HL-60 (cell line): ENCODE data around the gene RAVER1.

Experiments
- DNase-seq, 2 experiments: peaks; one replicate each; pipeline ENCODE4 v3.0.0-alpha.2; 2010 to 2020; ENCODE audit warnings: low read depth in 1 of 2, low spot score in 1 of 2
- H3K27ac ChIP-seq: fragments of 250-450 bp; sonication (Bioruptor Pico); replicated peaks from 2 replicates; pipeline ENCODE4 v1.5.1; 2020; ENCODE audit warnings: mild to moderate bottlenecking, moderate library complexity
- H3K27me3 ChIP-seq: fragments of 250-450 bp; sonication (Bioruptor Pico); 2 replicates; pipeline ENCODE4 v1.5.1; 2021; ENCODE audit warnings: mild to moderate bottlenecking, moderate library complexity; ENCODE audit not compliant: insufficient read depth, poor library complexity, severe bottlenecking
- H3K4me3 ChIP-seq: replicated peaks from 2 replicates; pipeline ENCODE4 v1.5.1; 2011; ENCODE audit warnings: mild to moderate bottlenecking, control low read depth, low read length; ENCODE audit not compliant: insufficient read depth
- GABPA ChIP-seq: IDR thresholded peaks from 2 replicates; pipeline ENCODE4 v1.6.1; 2012; ENCODE audit warnings: low read depth
- POLR2AphosphoS5 ChIP-seq: IDR thresholded peaks from 2 replicates; pipeline ENCODE4 v1.6.1; 2012; ENCODE audit warnings: low read depth
- SPI1 ChIP-seq: IDR thresholded peaks from 2 replicates; pipeline ENCODE4 v1.6.1; 2012; ENCODE audit warnings: low read depth, mild to moderate bottlenecking, borderline replicate concordance
- TF ChIP-seq, protein P1 (sequence below): IDR thresholded peaks from 2 replicates; pipeline ENCODE4 v1.6.1; 2012; ENCODE audit warnings: low read depth; ENCODE audit not compliant: insufficient replicate concordance
- TF ChIP-seq, protein P2 (sequence below): IDR thresholded peaks from one replicate; pipeline ENCODE4 v1.5.1; 2011; ENCODE audit warnings: low read length, control low read depth, inconsistent platforms; ENCODE audit not compliant: insufficient read depth

The RAVER1 gene

GRCh38 chr19:10309423-10309822 lies 23.9 kb downstream of the RAVER1 start, which contains the start of gene ZGLP1:
Gene ZGLP1 (minus strand): TSS chr19:10309815.
- Histone ChIP-seq H3K27me3 (no peaks in the 10 kb centered on the region), H3K27ac (no peak within 1 kb of the TSS), H3K4me3 (no peak within 1 kb of the TSS)
- no peak for TF ChIP-seq GABPA
- DNase-seq = no peak

- no peaks in the 10 kb centered on the region for H3K27me3 ChIP-seq
- no peak for TF ChIP-seq GABPA
- TF ChIP-seq, protein P1, sequence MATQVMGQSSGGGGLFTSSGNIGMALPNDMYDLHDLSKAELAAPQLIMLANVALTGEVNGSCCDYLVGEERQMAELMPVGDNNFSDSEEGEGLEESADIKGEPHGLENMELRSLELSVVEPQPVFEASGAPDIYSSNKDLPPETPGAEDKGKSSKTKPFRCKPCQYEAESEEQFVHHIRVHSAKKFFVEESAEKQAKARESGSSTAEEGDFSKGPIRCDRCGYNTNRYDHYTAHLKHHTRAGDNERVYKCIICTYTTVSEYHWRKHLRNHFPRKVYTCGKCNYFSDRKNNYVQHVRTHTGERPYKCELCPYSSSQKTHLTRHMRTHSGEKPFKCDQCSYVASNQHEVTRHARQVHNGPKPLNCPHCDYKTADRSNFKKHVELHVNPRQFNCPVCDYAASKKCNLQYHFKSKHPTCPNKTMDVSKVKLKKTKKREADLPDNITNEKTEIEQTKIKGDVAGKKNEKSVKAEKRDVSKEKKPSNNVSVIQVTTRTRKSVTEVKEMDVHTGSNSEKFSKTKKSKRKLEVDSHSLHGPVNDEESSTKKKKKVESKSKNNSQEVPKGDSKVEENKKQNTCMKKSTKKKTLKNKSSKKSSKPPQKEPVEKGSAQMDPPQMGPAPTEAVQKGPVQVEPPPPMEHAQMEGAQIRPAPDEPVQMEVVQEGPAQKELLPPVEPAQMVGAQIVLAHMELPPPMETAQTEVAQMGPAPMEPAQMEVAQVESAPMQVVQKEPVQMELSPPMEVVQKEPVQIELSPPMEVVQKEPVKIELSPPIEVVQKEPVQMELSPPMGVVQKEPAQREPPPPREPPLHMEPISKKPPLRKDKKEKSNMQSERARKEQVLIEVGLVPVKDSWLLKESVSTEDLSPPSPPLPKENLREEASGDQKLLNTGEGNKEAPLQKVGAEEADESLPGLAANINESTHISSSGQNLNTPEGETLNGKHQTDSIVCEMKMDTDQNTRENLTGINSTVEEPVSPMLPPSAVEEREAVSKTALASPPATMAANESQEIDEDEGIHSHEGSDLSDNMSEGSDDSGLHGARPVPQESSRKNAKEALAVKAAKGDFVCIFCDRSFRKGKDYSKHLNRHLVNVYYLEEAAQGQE = no peak
- TF ChIP-seq POLR2AphosphoS5 = no peak
- TF ChIP-seq, protein P2, sequence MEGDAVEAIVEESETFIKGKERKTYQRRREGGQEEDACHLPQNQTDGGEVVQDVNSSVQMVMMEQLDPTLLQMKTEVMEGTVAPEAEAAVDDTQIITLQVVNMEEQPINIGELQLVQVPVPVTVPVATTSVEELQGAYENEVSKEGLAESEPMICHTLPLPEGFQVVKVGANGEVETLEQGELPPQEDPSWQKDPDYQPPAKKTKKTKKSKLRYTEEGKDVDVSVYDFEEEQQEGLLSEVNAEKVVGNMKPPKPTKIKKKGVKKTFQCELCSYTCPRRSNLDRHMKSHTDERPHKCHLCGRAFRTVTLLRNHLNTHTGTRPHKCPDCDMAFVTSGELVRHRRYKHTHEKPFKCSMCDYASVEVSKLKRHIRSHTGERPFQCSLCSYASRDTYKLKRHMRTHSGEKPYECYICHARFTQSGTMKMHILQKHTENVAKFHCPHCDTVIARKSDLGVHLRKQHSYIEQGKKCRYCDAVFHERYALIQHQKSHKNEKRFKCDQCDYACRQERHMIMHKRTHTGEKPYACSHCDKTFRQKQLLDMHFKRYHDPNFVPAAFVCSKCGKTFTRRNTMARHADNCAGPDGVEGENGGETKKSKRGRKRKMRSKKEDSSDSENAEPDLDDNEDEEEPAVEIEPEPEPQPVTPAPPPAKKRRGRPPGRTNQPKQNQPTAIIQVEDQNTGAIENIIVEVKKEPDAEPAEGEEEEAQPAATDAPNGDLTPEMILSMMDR = no peak
- DNase-seq = no peak
- H3K27ac ChIP-seq = peak overlapping the region; percentile 64
- no peak overlapping the region for H3K4me3 ChIP-seq
These were observed 27.0 kb downstream of the RAVER1 start for GRCh38 chr19:10306327-10306726.

- Histone ChIP-seq H3K27ac (peak overlapping the region; percentile 64), H3K4me3 (no peak overlapping the region), H3K27me3 (no peaks in the 10 kb centered on the region)
- DNase-seq = peak; percentile 66 to 88
- TF ChIP-seq GABPA (no peak), POLR2AphosphoS5 (peak; percentile 37; the same call in 1 of the 2 replicates), SPI1 (peak; percentile 27; the same call in 1 of the 2 replicates)
- TF ChIP-seq, protein P2 = no peak
- TF ChIP-seq, protein P1 = no peak
These were observed 28.1 kb downstream of the RAVER1 start for GRCh38 chr19:10305139-10305806.

DNA sequence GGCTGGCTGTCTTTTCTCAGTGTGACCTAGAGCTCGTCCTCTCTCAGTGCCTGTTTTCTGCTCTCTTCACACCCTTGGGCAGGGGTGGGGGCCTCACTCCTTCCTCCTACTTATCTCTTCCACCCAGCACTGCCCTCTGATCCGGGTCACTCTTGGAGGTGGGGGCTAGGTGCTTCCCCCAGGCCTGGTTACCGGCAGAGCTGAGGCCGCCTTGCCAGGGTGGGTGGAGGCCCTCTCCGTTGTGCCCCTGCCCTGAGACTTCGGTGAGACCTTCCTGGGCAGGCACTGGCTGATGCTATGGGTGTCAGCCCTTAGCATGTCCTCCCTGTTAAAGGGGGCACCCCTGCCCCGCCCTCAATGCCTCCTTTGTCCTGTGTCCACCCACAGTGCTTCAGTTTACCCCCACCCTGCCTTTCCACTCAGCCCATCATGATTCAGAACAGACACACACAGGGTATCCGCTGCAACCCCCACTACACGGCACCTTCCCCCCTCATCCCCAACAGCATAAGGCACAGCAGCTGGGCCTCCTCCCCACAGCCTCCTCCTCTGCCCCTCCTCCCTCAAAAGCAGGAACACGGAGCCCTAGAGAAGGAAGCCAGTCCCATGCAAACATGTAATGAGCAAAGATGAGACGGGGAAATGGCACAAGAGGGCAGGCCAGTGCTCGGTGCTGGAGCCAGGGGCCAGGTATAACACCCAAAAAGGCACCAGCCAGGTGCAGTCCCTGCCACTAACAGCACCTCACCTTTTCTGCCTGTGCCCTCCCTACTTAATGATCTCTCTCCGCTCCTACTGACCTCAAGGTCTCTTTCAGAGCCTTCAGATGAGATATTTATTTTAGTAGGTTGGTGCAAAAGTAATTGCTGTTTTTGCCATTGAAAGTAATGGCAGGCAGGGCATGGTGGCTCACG lies 33.5 kb downstream of the RAVER1 start:
- H3K27ac ChIP-seq = no peak overlapping the region
- peak in 1 of 2 experiments; percentile 80 for DNase-seq
- H3K27me3 ChIP-seq = peaks cover 12% of the 10 kb centered on the region
- no peak overlapping the region for H3K4me3 ChIP-seq
- TF ChIP-seq, protein P1 = no peak
- TF ChIP-seq, protein P2 = no peak
- TF ChIP-seq POLR2AphosphoS5 (no peak), SPI1 (no peak; the same call in 1 of the 2 replicates), GABPA (no peak)
